ENCODE results near the gene KCNG4. TPM values are rescaled to one million over a fixed set of nuclear protein-coding genes. Genes with fewer than 3 reads are reported as not detected.

Gene KCNG4
- total RNA-seq, 2 experiments from 2014 or later: not detected

GRCh38 chr16:84195201-84196093 lies 44.4 kb downstream of the KCNG4 start:
- Mint-ChIP-seq H3K36me3 (ENCODE audit: low read depth) (no peaks in the 10 kb centered on the region), H3K27ac (no peak overlapping the region), H3K4me3 (no peak overlapping the region), H3K9me3 (no peaks in the 10 kb centered on the region), H3K27me3 (no peaks in the 10 kb centered on the region), H3K4me1 (ENCODE audit: low read depth) (peaks cover 19% of the 10 kb centered on the region)
- Histone ChIP-seq H3K9me3 (ENCODE audit: control insufficient read depth in 1 of 2, insufficient read depth in 1 of 2, low read length in 2 of 2) (no peaks in the 10 kb centered on the region), H3K27ac (ENCODE audit: low read depth in 1 of 2, low read length in 2 of 2) (no peak overlapping the region), H3K36me3 (ENCODE audit: insufficient read depth, low read length) (no peaks in the 10 kb centered on the region), H3K27me3 (ENCODE audit: control insufficient read depth in 1 of 2, insufficient read depth in 2 of 2, low read length in 2 of 2) (no peaks in the 10 kb centered on the region), H3K4me1 (ENCODE audit: insufficient read depth, low read length) (peaks cover 22% of the 10 kb centered on the region), H3K4me3 (ENCODE audit: low read length) (no peak overlapping the region)
- ChIA-PET CTCF (interaction anchor here (0.8 kb wide), 1 partner anchor 9 kb away, joined by 3 read pairs; the partner anchor contains the start of gene TAF1C), POLR2A (interaction anchor here (0.7 kb wide), 1 partner anchor 309 kb away, joined by 3 read pairs; no protein-coding TSS in a partner anchor)
- TF ChIP-seq CTCF (IDR thresholded peaks at IDR 0.05): no peak
- intact Hi-C loops (cut with DNase I, micrococcal nuclease): no loop called here
- ATAC-seq (ENCODE audit: poor library complexity) (no peak), DNase-seq (peak in 1 of 14 experiments; percentile 23)

- H3K4me3 Mint-ChIP-seq: peak overlapping the region; percentile 62
- intact Hi-C loops (cut with DNase I, micrococcal nuclease): no loop called here
- CTCF ChIA-PET: no interaction called here
- no peaks in the 10 kb centered on the region for H3K36me3 Mint-ChIP-seq (ENCODE audit: low read depth)
- H3K9me3 ChIP-seq (ENCODE audit: control insufficient read depth in 1 of 2, insufficient read depth in 1 of 2, low read length in 2 of 2): no peaks in the 10 kb centered on the region
- H3K4me1 ChIP-seq (ENCODE audit: insufficient read depth, low read length): peaks cover 22% of the 10 kb centered on the region
- no peak overlapping the region for H3K27ac ChIP-seq (ENCODE audit: low read depth in 1 of 2, low read length in 2 of 2)
- no peaks in the 10 kb centered on the region for H3K9me3 Mint-ChIP-seq
- TF ChIP-seq CTCF (IDR thresholded peaks at IDR 0.05): no peak
- no peaks in the 10 kb centered on the region for H3K27me3 Mint-ChIP-seq
- POLR2A ChIA-PET: no interaction called here
- ATAC-seq (ENCODE audit: poor library complexity) (peak; percentile 65), DNase-seq (peak in 11 of 14 experiments; percentile 12 to 69 (median 43))
- peak overlapping the region; percentile 78 for H3K27ac Mint-ChIP-seq
- peaks cover 19% of the 10 kb centered on the region for H3K4me1 Mint-ChIP-seq (ENCODE audit: low read depth)
- no peaks in the 10 kb centered on the region for H3K36me3 ChIP-seq (ENCODE audit: insufficient read depth, low read length)
- peak overlapping the region; percentile 20 for H3K4me3 ChIP-seq (ENCODE audit: low read length)
- H3K27me3 ChIP-seq (ENCODE audit: control insufficient read depth in 1 of 2, insufficient read depth in 2 of 2, low read length in 2 of 2): no peaks in the 10 kb centered on the region
Observed at GRCh38 chr16:84194470-84195200, 45.2 kb downstream of the KCNG4 start.

GRCh38 chr16:84194018-84194417 lies 45.8 kb downstream of the KCNG4 start:
- Histone ChIP-seq H3K27ac (ENCODE audit: low read depth in 1 of 2, low read length in 2 of 2) (no peak overlapping the region), H3K36me3 (ENCODE audit: insufficient read depth, low read length) (no peaks in the 10 kb centered on the region), H3K9me3 (ENCODE audit: control insufficient read depth in 1 of 2, insufficient read depth in 1 of 2, low read length in 2 of 2) (no peaks in the 10 kb centered on the region), H3K4me1 (ENCODE audit: insufficient read depth, low read length) (peaks cover 22% of the 10 kb centered on the region), H3K27me3 (ENCODE audit: control insufficient read depth in 1 of 2, insufficient read depth in 2 of 2, low read length in 2 of 2) (no peaks in the 10 kb centered on the region), H3K4me3 (ENCODE audit: low read length) (peak overlapping the region; percentile 20)
- peak overlapping the region; percentile 78 for H3K27ac Mint-ChIP-seq
- no peak for DNase-seq
- ChIA-PET CTCF (no interaction called here), POLR2A (no interaction called here)
- no peak for TF ChIP-seq CTCF (IDR thresholded peaks at IDR 0.05)
- no peaks in the 10 kb centered on the region for H3K36me3 Mint-ChIP-seq (ENCODE audit: low read depth)
- ATAC-seq (ENCODE audit: poor library complexity): no peak
- peaks cover 19% of the 10 kb centered on the region for H3K4me1 Mint-ChIP-seq (ENCODE audit: low read depth)
- no peaks in the 10 kb centered on the region for H3K27me3 Mint-ChIP-seq
- no peaks in the 10 kb centered on the region for H3K9me3 Mint-ChIP-seq
- intact Hi-C loops (cut with DNase I, micrococcal nuclease): no loop called here
- peak overlapping the region; percentile 62 for H3K4me3 Mint-ChIP-seq
